ENCODE measurements around the gene RABGAP1L. TPM values are rescaled to one million over a fixed set of nuclear protein-coding genes. Genes with fewer than 3 reads are reported as not detected.

RABGAP1L gene
- total and polyA plus RNA-seq, 10 donors, result 30.3 to 125 (median 77.7) TPM

DNA sequence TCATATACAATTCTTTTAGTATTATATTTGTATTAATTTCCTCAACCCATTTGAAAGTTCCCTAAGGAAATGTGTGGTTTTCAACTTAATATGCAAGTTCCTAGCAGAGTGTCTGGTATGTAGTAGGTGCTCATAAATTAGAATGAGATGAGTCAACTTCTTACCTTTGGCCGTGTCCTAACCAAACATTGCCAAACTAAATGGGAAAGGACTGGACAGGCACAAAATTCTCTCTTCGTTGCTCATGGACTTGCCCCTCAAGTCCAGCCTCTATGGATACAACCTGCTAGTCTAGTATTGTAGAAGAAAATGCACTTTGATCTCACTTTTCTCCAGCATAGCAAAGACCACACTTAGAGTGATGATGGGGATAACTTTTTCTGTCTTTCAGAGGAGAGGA, 875.5 kb downstream of the RABGAP1L start:
- Histone ChIP-seq H3K4me3 (no peak overlapping the region), H3K9me3 (no peaks in the 10 kb centered on the region), H3K36me3 (no peaks in the 10 kb centered on the region), H3K27ac (no peak overlapping the region), H3K27me3 (replicated peaks in 1 of 7) (no peaks in the 10 kb centered on the region), H3K4me1 (peaks cover 0 to 5% (median 0%) of the 10 kb centered on the region in 6 donors)
- WGBS, 5 donors, result 76 to 87% (median 82%) methylated on average over 2 of the region's 2 CpGs
- DNase-seq, result no peak
- intact Hi-C loops (cut with DNase I; ENCODE audit: low total_unique reads), result no loop called here
- TF ChIP-seq POLR2A (IDR thresholded peaks at IDR 0.05), result no peak

DNA sequence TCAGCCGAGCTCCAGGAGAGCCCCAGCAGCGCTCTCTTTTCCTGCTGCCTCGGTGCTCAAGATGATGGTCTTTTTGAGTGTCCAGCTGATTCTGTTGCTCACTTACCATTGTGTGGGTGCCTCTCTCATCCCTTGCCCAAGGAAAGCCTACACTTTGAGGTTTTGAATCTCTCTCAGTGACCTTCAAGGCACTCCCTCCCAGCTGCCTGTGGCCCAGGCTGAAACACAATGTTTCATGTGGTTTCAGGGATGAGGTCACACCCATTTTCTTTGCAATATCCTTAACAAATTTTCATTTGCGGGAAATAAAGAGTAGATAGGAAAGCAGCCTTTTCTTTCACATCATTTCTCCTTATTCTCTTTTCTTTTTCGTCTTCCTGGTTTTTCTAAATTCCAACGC, 876.5 kb downstream of the RABGAP1L start:
- Histone ChIP-seq H3K27ac (no peak overlapping the region), H3K4me1 (no peaks in the 10 kb centered on the region), H3K9me3 (no peaks in the 10 kb centered on the region), H3K36me3 (no peaks in the 10 kb centered on the region), H3K27me3 (replicated peaks in 1 of 7) (no peaks in the 10 kb centered on the region), H3K4me3 (no peak overlapping the region)
- WGBS, 5 donors, result 87 to 90% (median 88%) methylated on average over 6 of the region's 6 CpGs
- no peak for TF ChIP-seq POLR2A (IDR thresholded peaks at IDR 0.05)
- no peak for TF ChIP-seq CTCF (IDR thresholded peaks at IDR 0.05 in 8 of 11, conservative IDR thresholded peaks at IDR 0.05 in 3 of 11)
- no peak for TF ChIP-seq POLR2AphosphoS5 (IDR thresholded peaks at IDR 0.05)
- intact Hi-C loops (cut with DNase I; ENCODE audit: low total_unique reads), result no loop called here
- no peak for DNase-seq

GRCh38 chr1:175036476-175036875, 877.2 kb downstream of the RABGAP1L start:
- TF ChIP-seq POLR2A (IDR thresholded peaks at IDR 0.05) (no peak), CTCF (IDR thresholded peaks at IDR 0.05 in 8 of 11, conservative IDR thresholded peaks at IDR 0.05 in 3 of 11) (no peak), POLR2AphosphoS5 (IDR thresholded peaks at IDR 0.05) (no peak)
- Histone ChIP-seq H3K27ac (no peak overlapping the region), H3K27me3 (replicated peaks in 1 of 7) (no peaks in the 10 kb centered on the region), H3K36me3 (no peaks in the 10 kb centered on the region), H3K9me3 (no peaks in the 10 kb centered on the region), H3K4me1 (no peaks in the 10 kb centered on the region), H3K4me3 (no peak overlapping the region)
- 63 to 81% (median 74%) methylated on average over 3 of the region's 3 CpGs for WGBS, 5 donors
- no peak for DNase-seq
- intact Hi-C loops (cut with DNase I; ENCODE audit: low total_unique reads), result no loop called here

GRCh38 chr1:175037416-175037815, 878.1 kb downstream of the RABGAP1L start:
- Histone ChIP-seq H3K27ac (no peak overlapping the region), H3K4me3 (no peak overlapping the region), H3K4me1 (no peaks in the 10 kb centered on the region), H3K36me3 (no peaks in the 10 kb centered on the region), H3K9me3 (no peaks in the 10 kb centered on the region), H3K27me3 (replicated peaks in 1 of 7) (no peaks in the 10 kb centered on the region)
- intact Hi-C loops (cut with DNase I; ENCODE audit: low total_unique reads), result no loop called here
- WGBS, 5 donors, result 54 to 65% (median 59%) methylated on average over 7 of the region's 7 CpGs
- TF ChIP-seq POLR2AphosphoS5 (IDR thresholded peaks at IDR 0.05) (no peak), POLR2A (IDR thresholded peaks at IDR 0.05) (no peak)
- DNase-seq, result no peak

GRCh38 chr1:175040324-175040879, 881.1 kb downstream of the RABGAP1L start:
- DNase-seq, result no peak
- TF ChIP-seq CTCF (IDR thresholded peaks at IDR 0.05 in 8 of 11, conservative IDR thresholded peaks at IDR 0.05 in 3 of 11) (no peak), POLR2A (IDR thresholded peaks at IDR 0.05) (no peak), POLR2AphosphoS5 (IDR thresholded peaks at IDR 0.05) (no peak)
- H3K4me3 ChIP-seq, result no peak overlapping the region
- 72 to 92% (median 80%) methylated on average over 4 of the region's 4 CpGs for WGBS, 5 donors
- no peaks in the 10 kb centered on the region for H3K9me3 ChIP-seq
- intact Hi-C loops (cut with DNase I; ENCODE audit: low total_unique reads), result no loop called here
- no peaks in the 10 kb centered on the region for H3K36me3 ChIP-seq
- H3K4me1 ChIP-seq, result no peaks in the 10 kb centered on the region
- H3K27ac ChIP-seq, result no peak overlapping the region
- H3K27me3 ChIP-seq (replicated peaks in 1 of 7), result peaks cover 0 to 7% (median 0%) of the 10 kb centered on the region in 7 donors

All from spleen (tissue), 11 donors.